Panc1 (cell line): ENCODE data around the gene RSPH1.

ENCODE experiments used
- POLR2AphosphoS5 ChIP-seq: IDR thresholded peaks from 2 replicates; pipeline ENCODE4 v1.6.1; 2012; ENCODE audit warnings: mild to moderate bottlenecking, low read depth, low read length, moderate library complexity
- SIN3A ChIP-seq: IDR thresholded peaks from 2 replicates; pipeline ENCODE4 v1.6.1; 2012; ENCODE audit warnings: low read depth, mild to moderate bottlenecking, low read length, moderate library complexity, borderline replicate concordance; ENCODE audit not compliant: insufficient read depth
- TF ChIP-seq, protein P1 (sequence below): fragments of 450-650 bp; IDR thresholded peaks from 2 replicates; pipeline ENCODE4 v1.5.1; 2017; ENCODE audit warnings: mild to moderate bottlenecking
- TF ChIP-seq, protein P2 (sequence below), 2 experiments: IDR thresholded peaks; 2 replicates each; pipeline ENCODE4 v1.6.1; 2011 to 2012; ENCODE audit warnings: low read depth in 2 of 2, control low read depth in 1 of 2, low read length in 1 of 2, mild to moderate bottlenecking in 1 of 2, moderate library complexity in 1 of 2; ENCODE audit not compliant: insufficient read depth in 1 of 2

DNA sequence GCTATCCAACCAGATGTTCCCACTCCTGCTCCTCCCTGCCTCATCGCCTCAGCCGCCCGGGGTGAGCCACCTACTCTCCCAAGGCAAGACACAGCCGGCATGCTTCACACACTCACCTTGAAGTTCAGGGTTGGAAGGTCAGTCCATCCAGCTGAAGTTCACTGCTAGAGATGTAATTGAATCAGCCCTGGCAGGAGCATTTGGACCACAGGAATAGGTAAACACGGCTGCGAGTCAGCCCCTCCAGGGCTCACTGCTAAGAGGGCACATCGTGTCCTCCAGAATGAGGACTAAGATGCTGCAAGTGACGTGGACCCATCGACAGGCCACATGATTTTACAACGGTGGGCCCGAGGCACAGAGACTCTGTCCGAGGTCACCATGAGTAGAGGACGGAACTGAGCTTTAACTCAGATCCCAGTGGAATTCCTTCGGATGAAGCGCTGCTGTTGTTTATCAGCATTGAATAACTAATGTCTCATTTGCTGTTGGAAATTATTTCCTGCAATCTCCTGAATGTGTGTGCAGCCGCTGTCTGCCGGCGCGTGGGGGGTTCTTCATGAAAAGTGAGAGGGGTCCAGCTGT is 41.9 kb downstream of the RSPH1 start:
- TF ChIP-seq, protein P1, sequence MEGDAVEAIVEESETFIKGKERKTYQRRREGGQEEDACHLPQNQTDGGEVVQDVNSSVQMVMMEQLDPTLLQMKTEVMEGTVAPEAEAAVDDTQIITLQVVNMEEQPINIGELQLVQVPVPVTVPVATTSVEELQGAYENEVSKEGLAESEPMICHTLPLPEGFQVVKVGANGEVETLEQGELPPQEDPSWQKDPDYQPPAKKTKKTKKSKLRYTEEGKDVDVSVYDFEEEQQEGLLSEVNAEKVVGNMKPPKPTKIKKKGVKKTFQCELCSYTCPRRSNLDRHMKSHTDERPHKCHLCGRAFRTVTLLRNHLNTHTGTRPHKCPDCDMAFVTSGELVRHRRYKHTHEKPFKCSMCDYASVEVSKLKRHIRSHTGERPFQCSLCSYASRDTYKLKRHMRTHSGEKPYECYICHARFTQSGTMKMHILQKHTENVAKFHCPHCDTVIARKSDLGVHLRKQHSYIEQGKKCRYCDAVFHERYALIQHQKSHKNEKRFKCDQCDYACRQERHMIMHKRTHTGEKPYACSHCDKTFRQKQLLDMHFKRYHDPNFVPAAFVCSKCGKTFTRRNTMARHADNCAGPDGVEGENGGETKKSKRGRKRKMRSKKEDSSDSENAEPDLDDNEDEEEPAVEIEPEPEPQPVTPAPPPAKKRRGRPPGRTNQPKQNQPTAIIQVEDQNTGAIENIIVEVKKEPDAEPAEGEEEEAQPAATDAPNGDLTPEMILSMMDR: no peak
- TF ChIP-seq, protein P2, sequence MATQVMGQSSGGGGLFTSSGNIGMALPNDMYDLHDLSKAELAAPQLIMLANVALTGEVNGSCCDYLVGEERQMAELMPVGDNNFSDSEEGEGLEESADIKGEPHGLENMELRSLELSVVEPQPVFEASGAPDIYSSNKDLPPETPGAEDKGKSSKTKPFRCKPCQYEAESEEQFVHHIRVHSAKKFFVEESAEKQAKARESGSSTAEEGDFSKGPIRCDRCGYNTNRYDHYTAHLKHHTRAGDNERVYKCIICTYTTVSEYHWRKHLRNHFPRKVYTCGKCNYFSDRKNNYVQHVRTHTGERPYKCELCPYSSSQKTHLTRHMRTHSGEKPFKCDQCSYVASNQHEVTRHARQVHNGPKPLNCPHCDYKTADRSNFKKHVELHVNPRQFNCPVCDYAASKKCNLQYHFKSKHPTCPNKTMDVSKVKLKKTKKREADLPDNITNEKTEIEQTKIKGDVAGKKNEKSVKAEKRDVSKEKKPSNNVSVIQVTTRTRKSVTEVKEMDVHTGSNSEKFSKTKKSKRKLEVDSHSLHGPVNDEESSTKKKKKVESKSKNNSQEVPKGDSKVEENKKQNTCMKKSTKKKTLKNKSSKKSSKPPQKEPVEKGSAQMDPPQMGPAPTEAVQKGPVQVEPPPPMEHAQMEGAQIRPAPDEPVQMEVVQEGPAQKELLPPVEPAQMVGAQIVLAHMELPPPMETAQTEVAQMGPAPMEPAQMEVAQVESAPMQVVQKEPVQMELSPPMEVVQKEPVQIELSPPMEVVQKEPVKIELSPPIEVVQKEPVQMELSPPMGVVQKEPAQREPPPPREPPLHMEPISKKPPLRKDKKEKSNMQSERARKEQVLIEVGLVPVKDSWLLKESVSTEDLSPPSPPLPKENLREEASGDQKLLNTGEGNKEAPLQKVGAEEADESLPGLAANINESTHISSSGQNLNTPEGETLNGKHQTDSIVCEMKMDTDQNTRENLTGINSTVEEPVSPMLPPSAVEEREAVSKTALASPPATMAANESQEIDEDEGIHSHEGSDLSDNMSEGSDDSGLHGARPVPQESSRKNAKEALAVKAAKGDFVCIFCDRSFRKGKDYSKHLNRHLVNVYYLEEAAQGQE (IDR thresholded peaks at IDR 0.05; ENCODE audit: insufficient read depth in 1 of 2, low read depth in 2 of 2, low read length in 1 of 2): no peak
- no peak for TF ChIP-seq SIN3A
- TF ChIP-seq POLR2AphosphoS5: no peak
